HG03045 (cell line): ENCODE data around the gene ADGRG7.

Experiments
- ATAC-seq: cut with Tn5 transposase; IDR thresholded peaks from one replicate; pipeline ENCODE4 v1.9.1; 2021; ENCODE audit warnings: mild to moderate bottlenecking, moderate library complexity; ENCODE audit not compliant: unreplicated experiment

ADGRG7 gene

GRCh38 chr3:100732435-100732834, 123.0 kb downstream of the ADGRG7 start:
- no peak for ATAC-seq

DNA sequence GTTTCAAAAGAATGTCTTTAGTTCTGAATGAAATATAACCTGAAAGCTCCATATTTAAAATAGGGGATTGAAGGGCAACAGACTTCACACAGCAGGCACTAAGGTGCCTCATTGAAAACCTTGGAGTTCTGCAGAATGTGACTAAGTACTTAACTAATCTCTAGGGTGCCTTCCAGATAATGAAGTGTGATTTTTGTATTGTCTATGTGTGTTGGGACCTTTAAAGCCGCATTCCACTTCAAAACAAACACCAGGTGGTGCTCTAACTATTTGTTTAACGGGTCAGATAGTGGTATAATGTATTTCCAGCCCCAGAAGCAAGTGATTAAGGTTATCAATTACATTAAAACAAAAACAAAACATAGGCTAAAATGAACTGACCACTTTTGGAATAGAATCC, 127.9 kb downstream of the ADGRG7 start:
- ATAC-seq, result no peak

- ATAC-seq, result no peak
Observed at GRCh38 chr3:100740207-100740606, 130.8 kb downstream of the ADGRG7 start.

DNA sequence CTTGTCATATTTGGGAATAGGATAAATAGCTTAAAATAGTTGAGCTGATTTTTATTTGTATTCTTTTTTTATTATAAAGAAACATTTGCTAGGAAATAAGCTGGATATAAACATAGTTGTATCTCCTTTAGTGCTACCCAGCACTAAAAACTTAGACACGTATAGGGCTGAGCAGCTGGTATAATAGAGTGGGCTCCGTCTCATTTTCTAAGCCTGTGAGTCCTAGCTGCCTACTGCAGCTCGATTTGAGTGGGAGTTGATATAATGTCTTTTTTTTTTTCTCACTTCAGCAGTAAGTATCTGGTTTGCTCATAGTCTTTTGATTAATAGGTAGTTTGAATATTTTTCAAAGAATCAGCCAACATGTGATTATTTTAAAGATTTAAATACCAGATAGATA, 134.1 kb downstream of the ADGRG7 start:
- no peak for ATAC-seq

- ATAC-seq, result no peak
Observed at GRCh38 chr3:100744671-100745070, 135.3 kb downstream of the ADGRG7 start.
